K562 (cell line): ENCODE data around the gene PSME1. TPM values are rescaled to one million over a fixed set of nuclear protein-coding genes. Genes with fewer than 3 reads are reported as not detected.

ENCODE experiments used
- ATAC-seq: fragments of 200-7000 bp; cut with Tn5 transposase; 3 replicates; pipeline ENCODE4 v1.9.1; 2020; ENCODE audit warnings: moderate library complexity
- BruUV-seq: library from RNA; stranded (reverse); fragments of 400-500 nt; replicated peaks from 2 replicates; lab custom pipeline; 2021; lab: Mats Ljungman, UMichigan
- CTCF ChIA-PET: fragments of 300-600 bp; formaldehyde crosslinking; extraction: SDS; loops from one replicate; lab custom pipeline; 2021; ENCODE audit warnings: low intra/inter-chr PET ratio; lab: Yijun Ruan, JAX
- POLR2A ChIA-PET: fragments of 300-600, 350-650 bp; sonication (Branson Sonifier 250); formaldehyde crosslinking; extraction: SDS; loops from one replicate; lab custom pipeline; 2021; ENCODE audit warnings: antibody characterized with exemption, inconsistent platforms; lab: Yijun Ruan, JAX
- DNase-seq, 4 experiments: peaks; one replicate each; pipeline versions ENCODE4 v3.0.0 to v3.0.0-alpha.2; 2011 to 2018; ENCODE audit warnings: low spot score in 3 of 4, mixed read lengths in 3 of 4; ENCODE audit errors: extremely low read depth in 1 of 4
- FAIRE-seq: peaks from 2 replicates; lab custom pipeline; 2011; peaks lifted over from hg19 to GRCh38; lab: Jason Lieb, UNC
- H2AFZ ChIP-seq: 2 replicates; pipeline ENCODE4 v1.6.0; 2011; ENCODE audit warnings: low read depth, low read length, control low read depth, inconsistent platforms
- H3K27ac ChIP-seq: fragments of 200-600 bp; 3 replicates; pipeline ENCODE4 v1.8.0; 2011; ENCODE audit warnings: low read depth, mild to moderate bottlenecking, control low read depth, inconsistent platforms, low read length, moderate library complexity, mixed read lengths; ENCODE audit errors: extremely low read depth
- H3K27me3 ChIP-seq, 2 experiments: fragments of 300-600 bp in 1 of 2; 2 replicates in 1 of 2; 3 replicates in 1 of 2; pipeline versions ENCODE4 v1.6.0 to v1.8.0; 2011; ENCODE audit warnings: inconsistent platforms in 2 of 2, low read length in 2 of 2, mild to moderate bottlenecking in 1 of 2, mixed read lengths in 1 of 2, moderate library complexity in 1 of 2; ENCODE audit not compliant: control insufficient read depth in 2 of 2, insufficient read depth in 2 of 2
- H3K36me3 ChIP-seq: fragments of 300-600 bp; 3 replicates; pipeline ENCODE4 v1.8.0; 2011; ENCODE audit warnings: mild to moderate bottlenecking, low read length, inconsistent platforms; ENCODE audit not compliant: control insufficient read depth, insufficient read depth
- H3K4me1 ChIP-seq, 2 experiments: fragments of 200-600 bp in 1 of 2; replicated peaks in 1 of 2; 2 replicates in 1 of 2; 3 replicates in 1 of 2; pipeline versions ENCODE4 v1.5.1 to v1.8.0; 2011; ENCODE audit warnings: inconsistent platforms in 2 of 2, low read length in 2 of 2, mild to moderate bottlenecking in 1 of 2, mixed read lengths in 1 of 2, moderate library complexity in 1 of 2; ENCODE audit not compliant: control insufficient read depth in 2 of 2, insufficient read depth in 2 of 2
- H3K4me2 ChIP-seq: 2 replicates; pipeline ENCODE4 v1.6.1; 2011; ENCODE audit warnings: low read length, control low read depth, inconsistent platforms, mixed read lengths; ENCODE audit not compliant: insufficient read depth
- H3K4me3 ChIP-seq: fragments of 200-600 bp; sonication (generic), shearing (Covaris generic); 2 replicates; pipeline ENCODE4 v1.5.1; 2016; ENCODE audit warnings: control low read depth, inconsistent platforms
- H3K79me2 ChIP-seq: fragments of 200-600 bp; 3 replicates; pipeline ENCODE4 v1.8.0; 2011; ENCODE audit warnings: low read length, inconsistent platforms; ENCODE audit not compliant: control insufficient read depth, insufficient read depth
- H3K9ac ChIP-seq, 2 experiments: 2 replicates each; pipeline versions ENCODE4 v1.6.0 to v1.6.1; 2011; ENCODE audit warnings: low read depth in 2 of 2, low read length in 2 of 2, control low read depth in 1 of 2, inconsistent platforms in 1 of 2, mild to moderate bottlenecking in 1 of 2, mixed read lengths in 1 of 2; ENCODE audit not compliant: insufficient read depth in 1 of 2
- H3K9me1 ChIP-seq: one replicate; pipeline ENCODE4 v1.6.0; 2011; ENCODE audit warnings: inconsistent platforms, mild to moderate bottlenecking, low read length, moderate library complexity; ENCODE audit not compliant: control insufficient read depth, insufficient read depth
- H3K9me3 ChIP-seq: replicated peaks from 2 replicates; pipeline ENCODE4 v1.5.1; 2011; ENCODE audit warnings: low read depth, low read length, inconsistent platforms; ENCODE audit not compliant: control insufficient read depth, insufficient read depth
- H4K20me1 ChIP-seq: replicated peaks from 2 replicates; pipeline ENCODE4 v1.6.1; 2011; ENCODE audit warnings: low read length, inconsistent platforms, mixed read lengths; ENCODE audit not compliant: control insufficient read depth, insufficient read depth
- BCOR ChIP-seq: fragments of 450-650 bp; IDR thresholded peaks from 2 replicates; pipeline ENCODE4 v1.6.1; 2016
- CCAR2 ChIP-seq: fragments of 200-400 bp; formaldehyde crosslinking; IDR thresholded peaks from 2 replicates; pipeline ENCODE4 v1.6.1; 2017; ENCODE audit warnings: mild to moderate bottlenecking, low read depth, low read length
- EP400 ChIP-seq: fragments of 450-650 bp; IDR thresholded peaks from 2 replicates; pipeline ENCODE4 v1.6.1; 2017; ENCODE audit warnings: antibody characterized with exemption, mild to moderate bottlenecking, moderate library complexity
- KDM1A ChIP-seq, 2 experiments: fragments of 450-650 bp; IDR thresholded peaks; 2 replicates each; pipeline ENCODE4 v1.6.1; 2016; ENCODE audit warnings: mild to moderate bottlenecking in 2 of 2
- KDM5B ChIP-seq: fragments of 200-600 bp; sonication (generic); IDR thresholded peaks from 2 replicates; pipeline ENCODE4 v1.6.1; 2012; ENCODE audit warnings: low read depth, mild to moderate bottlenecking, moderate library complexity, low read length, control low read depth, inconsistent platforms; ENCODE audit not compliant: insufficient replicate concordance
- MBD1 ChIP-seq: fragments of 250-450 bp; sonication (Bioruptor Pico); IDR thresholded peaks from 2 replicates; pipeline ENCODE4 v1.8.0; 2022; ENCODE audit warnings: inconsistent platforms
- POLR3G ChIP-seq: IDR thresholded peaks from 2 replicates; pipeline ENCODE4 v1.6.1; 2011; ENCODE audit not compliant: insufficient read length, insufficient replicate concordance; ENCODE audit errors: extremely low read depth
- ZEB2 ChIP-seq: fragments of 450-650 bp; IDR thresholded peaks from 2 replicates; pipeline ENCODE4 v1.6.1; 2016
- WGBS: fragments of 100-300 bp; shearing (Covaris generic); methylation state at CpG from one replicate; pipeline ENCODE4 v1.1.6; 2016; ENCODE audit warnings: low coverage, mixed read lengths; ENCODE audit not compliant: insufficient coverage; ENCODE audit errors: missing lambda C conversion rate; 5-methylcytosine and 5-hydroxymethylcytosine counted together
- in situ Hi-C: fragments of 300-500 bp; cut with MboI; formaldehyde crosslinking; loops from 4 replicates; pipeline ENCODE4 v1.15.0; 2018; ENCODE audit warnings: inconsistent platforms, mixed read lengths
- intact Hi-C: fragments of 100-400 bp; cut with micrococcal nuclease; formaldehyde crosslinking; loops from 2 replicates; pipeline ENCODE4 v1.14.2; 2022
- polyA plus RNA-seq, 8 experiments: library from polyadenylated mRNA; depleted of rRNA in 4 of 8; stranded (reverse) in 5 of 8; unstranded in 3 of 8; fragments of >200 nt; fragmentation: Nextera tagmentation in 2 of 8; fragmentation: Illumina TruSeq in 1 of 8; extraction: Ambion mirVana in 2 of 8; extraction: Trizol in 1 of 8; gene quantifications; 2 replicates each; pipeline versions ENCODE4 v1.2.1 to v1.2.3, GENCODE V29; 2011 to 2014; ENCODE audit warnings: inconsistent platforms in 1 of 8, missing spikeins in 1 of 8
- total RNA-seq, 7 experiments: library from RNA; depleted of rRNA in 6 of 7; stranded (reverse); fragments of >200 nt in 6 of 7; fragmentation: Illumina TruSeq in 2 of 7; extraction: Trizol in 2 of 7; gene quantifications; 2 replicates each; pipeline versions ENCODE4 v1.2.1 to v1.2.3, GENCODE V29; 2011 to 2021; ENCODE audit warnings: low replicate concordance in 1 of 7
- TF ChIP-seq, protein P1 (sequence below): fragments of 250-450 bp; sonication (Bioruptor Pico); IDR thresholded peaks from 2 replicates; pipeline ENCODE4 v1.8.0; 2021; ENCODE audit warnings: moderate library complexity, mild to moderate bottlenecking, inconsistent platforms
- TF ChIP-seq, protein P2 (sequence below): fragments of 450-650 bp; formaldehyde crosslinking; conservative IDR thresholded peaks from 2 replicates; pipeline ENCODE4 v1.4.0; 2022; ENCODE audit warnings: mild to moderate bottlenecking, missing genetic modification characterization

Gene PSME1
- total and polyA plus RNA-seq, 9 of the 15 experiments (the other 6 are each of a cell fraction or from before 2014, with no cell fraction given) = 20.3 to 180 (median 67.5) TPM

DNA sequence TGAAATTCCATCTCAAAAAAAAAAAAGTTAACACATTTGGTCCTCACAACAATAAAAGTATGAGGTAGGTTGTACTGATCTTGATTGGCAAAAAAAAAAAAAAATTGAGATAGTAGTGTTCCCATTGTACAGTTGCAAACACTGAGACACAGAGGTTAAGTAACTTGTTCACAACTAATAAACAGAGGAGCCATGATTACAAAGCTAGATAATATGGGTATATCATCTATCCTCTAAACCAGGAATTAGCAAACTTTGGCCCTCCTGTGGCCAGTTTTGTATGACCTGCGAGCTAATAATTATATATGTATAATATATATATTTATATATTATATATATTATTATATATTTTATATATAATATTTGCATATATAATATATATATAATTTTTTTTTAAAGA is 2.3 kb upstream of the PSME1 start:
- Histone ChIP-seq H3K9ac (no peak overlapping the region), H3K79me2 (peaks cover 4% of the 10 kb centered on the region; the same call in 2 of the 3 replicates), H3K4me3 (no peak overlapping the region), H2AFZ (no peak overlapping the region), H4K20me1 (no peaks in the 10 kb centered on the region; the same call in 1 of the 2 replicates), H3K4me1 (peaks cover 7 to 29% of the 10 kb centered on the region in 2 experiments; a peak in 4 of 5 replicates), H3K4me2 (no peak overlapping the region), H3K9me3 (no peaks in the 10 kb centered on the region)
- no peak for ATAC-seq
- 90% methylated on average over 1 of the region's 1 CpG for WGBS
- POLR2A ChIA-PET = interaction anchor here (0.7 kb wide), 1 partner anchor 1112 kb away, joined by 3 read pairs; no protein-coding TSS in a partner anchor
- in situ Hi-C loops = no loop called here
- no peak for DNase-seq
- TF ChIP-seq KDM1A (IDR thresholded peaks at IDR 0.05) (0 out of 4 replicates have a peak, but pooled peaks of 1 of the 2 experiments have one; percentile 23), CCAR2 (no peak)
- TF ChIP-seq, all 486 proteins: peak for 1
- Histone ChIP-seq H3K9me1 (no peaks in the 10 kb centered on the region), H3K27me3 (no peaks in the 10 kb centered on the region), H3K36me3 (peaks cover 15% of the 10 kb centered on the region), H3K27ac (no peak overlapping the region)
- BruUV-seq = no TSS peak
- CTCF ChIA-PET = no interaction called here
- no peak for FAIRE-seq
- intact Hi-C loops = no loop called here

GRCh38 chr14:24135584-24135833 is 485 bp upstream of the PSME1 start:
- ChIA-PET POLR2A (interaction anchor here (0.8 to 1.6 kb wide), 5 partner anchors 10 to 41 kb away, joined by 3 to 15 read pairs (median 4); partner anchors contain the start of genes DCAF11, NRL and PCK2), CTCF (no interaction called here)
- H3K9me1 ChIP-seq = no peaks in the 10 kb centered on the region
- peaks cover 12% of the 10 kb centered on the region for H3K79me2 ChIP-seq
- H3K9ac ChIP-seq = peak overlapping the region; percentile 53 to 90
- in situ Hi-C loops = no loop called here
- peaks cover 24% of the 10 kb centered on the region for H3K36me3 ChIP-seq
- TF ChIP-seq MBD1 (CRISPR knock-in tag) = no peak
- TF ChIP-seq, protein P1, sequence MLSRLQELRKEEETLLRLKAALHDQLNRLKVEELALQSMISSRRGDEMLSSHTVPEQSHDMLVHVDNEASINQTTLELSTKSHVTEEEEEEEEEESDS = no peak
- TF ChIP-seq BCOR = 0 out of 2 replicates have a peak, but pooled peaks have one; percentile 4
- TF ChIP-seq POLR3G = no peak
- TF ChIP-seq ZEB2 = 0 out of 2 replicates have a peak, but pooled peaks have one; percentile 38
- TF ChIP-seq, protein P2, sequence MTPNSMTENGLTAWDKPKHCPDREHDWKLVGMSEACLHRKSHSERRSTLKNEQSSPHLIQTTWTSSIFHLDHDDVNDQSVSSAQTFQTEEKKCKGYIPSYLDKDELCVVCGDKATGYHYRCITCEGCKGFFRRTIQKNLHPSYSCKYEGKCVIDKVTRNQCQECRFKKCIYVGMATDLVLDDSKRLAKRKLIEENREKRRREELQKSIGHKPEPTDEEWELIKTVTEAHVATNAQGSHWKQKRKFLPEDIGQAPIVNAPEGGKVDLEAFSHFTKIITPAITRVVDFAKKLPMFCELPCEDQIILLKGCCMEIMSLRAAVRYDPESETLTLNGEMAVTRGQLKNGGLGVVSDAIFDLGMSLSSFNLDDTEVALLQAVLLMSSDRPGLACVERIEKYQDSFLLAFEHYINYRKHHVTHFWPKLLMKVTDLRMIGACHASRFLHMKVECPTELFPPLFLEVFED (CRISPR knock-in tag) = no peak
- peak in 1 of 2 experiments; percentile 35; a peak in 1 of 4 replicates for TF ChIP-seq KDM1A (IDR thresholded peaks at IDR 0.05)
- peak; percentile 34 for TF ChIP-seq KDM5B
- TF ChIP-seq EP400 = peak; percentile 23; the same call in 1 of the 2 replicates
- intact Hi-C loops = no loop called here
- FAIRE-seq (no peak), DNase-seq (no peak), ATAC-seq (no peak)
- H3K4me2 ChIP-seq = peak overlapping the region; percentile 84
- H3K4me3 ChIP-seq = peak overlapping the region; percentile 92
- no peaks in the 10 kb centered on the region for H3K9me3 ChIP-seq
- H2AFZ ChIP-seq = peak overlapping the region; percentile 87
- no peaks in the 10 kb centered on the region; the same call in 1 of the 2 replicates for H4K20me1 ChIP-seq
- 19% methylated on average over 7 of the region's 9 CpGs for WGBS
- no TSS peak for BruUV-seq
- peak overlapping the region; percentile 30; the same call in 2 of the 3 replicates for H3K27ac ChIP-seq
- H3K27me3 ChIP-seq = no peaks in the 10 kb centered on the region
- H3K4me1 ChIP-seq = peaks cover 7 to 29% of the 10 kb centered on the region in 2 experiments; a peak in 4 of 5 replicates
